GDM1 (cell line): Measurements from ENCODE around the gene ZNF407.

Experiments
- DNase-seq: peaks from one replicate; lab custom pipeline; 2025; lab: John Stamatoyannopoulos, UW

ZNF407 gene

GRCh38 chr18:74728586-74728985 lies 130.9 kb downstream of the ZNF407 start:
- DNase-seq, result no peak

GRCh38 chr18:74731097-74731496 lies 133.4 kb downstream of the ZNF407 start:
- DNase-seq, result no peak

- DNase-seq, result no peak
Measured at GRCh38 chr18:74732380-74732779, 134.7 kb downstream of the ZNF407 start.

GRCh38 chr18:74733598-74733997 lies 135.9 kb downstream of the ZNF407 start:
- no peak for DNase-seq

- no peak for DNase-seq
Measured at GRCh38 chr18:74734013-74734444, 136.4 kb downstream of the ZNF407 start.

- no peak for DNase-seq
Measured at GRCh38 chr18:74739926-74740325, 142.3 kb downstream of the ZNF407 start.

GRCh38 chr18:74742573-74743243 lies 145.0 kb downstream of the ZNF407 start:
- no peak for DNase-seq

- no peak for DNase-seq
Measured at GRCh38 chr18:74745633-74746403, 148.1 kb downstream of the ZNF407 start.

GRCh38 chr18:74748809-74749208 lies 151.1 kb downstream of the ZNF407 start:
- no peak for DNase-seq

GRCh38 chr18:74758995-74759394 lies 161.3 kb downstream of the ZNF407 start:
- DNase-seq, result no peak

GRCh38 chr18:74760026-74760425 lies 162.4 kb downstream of the ZNF407 start:
- DNase-seq, result no peak

- DNase-seq, result no peak
Measured at GRCh38 chr18:74760436-74760835, 162.8 kb downstream of the ZNF407 start.

- no peak for DNase-seq
Measured at GRCh38 chr18:74766251-74766650, 168.6 kb downstream of the ZNF407 start.

GRCh38 chr18:74768096-74768495 lies 170.4 kb downstream of the ZNF407 start:
- DNase-seq, result no peak

- no peak for DNase-seq
Measured at GRCh38 chr18:74773171-74773624, 175.5 kb downstream of the ZNF407 start.

- DNase-seq, result no peak
Measured at GRCh38 chr18:74774486-74774885, 176.8 kb downstream of the ZNF407 start.

GRCh38 chr18:74775239-74775638 lies 177.6 kb downstream of the ZNF407 start:
- no peak for DNase-seq

GRCh38 chr18:74778191-74778847 lies 180.6 kb downstream of the ZNF407 start:
- no peak for DNase-seq

GRCh38 chr18:74784752-74785151 lies 187.1 kb downstream of the ZNF407 start:
- no peak for DNase-seq

GRCh38 chr18:74785632-74786031 lies 188.0 kb downstream of the ZNF407 start:
- no peak for DNase-seq

- no peak for DNase-seq
Measured at GRCh38 chr18:74788657-74789056, 191.0 kb downstream of the ZNF407 start.

- DNase-seq, result no peak
Measured at GRCh38 chr18:74789078-74789477, 191.4 kb downstream of the ZNF407 start.

- no peak for DNase-seq
Measured at GRCh38 chr18:74790451-74790850, 192.8 kb downstream of the ZNF407 start.
